Fibroblast of peridontal ligament (primary cell): ENCODE measurements around the gene MAPK8IP3.

Experiments used
- DNase-seq: peaks from one replicate; pipeline ENCODE4 v3.0.0-alpha.2; 2010; ENCODE audit errors: extremely low read depth

The MAPK8IP3 gene

GRCh38 chr16:1773703-1774447 is 67.9 kb downstream of the MAPK8IP3 start:
- DNase-seq = peak; percentile 33

- no peak for DNase-seq
Observed at GRCh38 chr16:1774448-1774780, 68.4 kb downstream of the MAPK8IP3 start.

- DNase-seq = no peak
Observed at GRCh38 chr16:1775006-1775845, 69.2 kb downstream of the MAPK8IP3 start.

GRCh38 chr16:1775846-1776671 is 70.1 kb downstream of the MAPK8IP3 start:
- DNase-seq = no peak

- DNase-seq = no peak
Observed at GRCh38 chr16:1776672-1776955, 70.6 kb downstream of the MAPK8IP3 start.

GRCh38 chr16:1776991-1777374 is 71.0 kb downstream of the MAPK8IP3 start:
- DNase-seq = no peak

GRCh38 chr16:1777375-1778199 is 71.6 kb downstream of the MAPK8IP3 start:
- DNase-seq = no peak

GRCh38 chr16:1778200-1779179 is 72.5 kb downstream of the MAPK8IP3 start:
- DNase-seq = no peak

GRCh38 chr16:1779234-1779701 is 73.3 kb downstream of the MAPK8IP3 start:
- DNase-seq = no peak

- DNase-seq = no peak
Observed at GRCh38 chr16:1779741-1780676, 74.0 kb downstream of the MAPK8IP3 start.

- DNase-seq = no peak
Observed at GRCh38 chr16:1780677-1781072, 74.7 kb downstream of the MAPK8IP3 start.

GRCh38 chr16:1781254-1781653 is 75.3 kb downstream of the MAPK8IP3 start:
- DNase-seq = no peak

GRCh38 chr16:1781758-1782407 is 75.9 kb downstream of the MAPK8IP3 start:
- peak; percentile 8 for DNase-seq

GRCh38 chr16:1782408-1783264 is 76.6 kb downstream of the MAPK8IP3 start, which contains the start of the genes NUBP2 and SPSB3:
TSS of gene NUBP2 (plus strand) at chr16:1782960. CDS start at chr16:1783021, 61 bp downstream.
TSS of gene SPSB3 (minus strand) at chr16:1782571. CDS start at chr16:1781483, 1,088 bp downstream.
- peak; percentile 100 for DNase-seq

GRCh38 chr16:1784977-1785845 is 79.2 kb downstream of the MAPK8IP3 start:
- no peak for DNase-seq

- no peak for DNase-seq
Observed at GRCh38 chr16:1785846-1786170, 79.8 kb downstream of the MAPK8IP3 start.
